Heart right ventricle (tissue), 16 donors: ENCODE data around the gene SART3. TPM values are rescaled to one million over a fixed set of nuclear protein-coding genes. Genes with fewer than 3 reads are reported as not detected.

Experiments
- ATAC-seq, 8 donors: fragments of 200-7000 bp; cut with Tn5 transposase; one replicate each; pipeline ENCODE4 v1.9.1; 2020; ENCODE audit warnings: mild to moderate bottlenecking in 8 of 8, moderate library complexity in 8 of 8, moderate number of reproducible peaks in 1 of 8
- DNase-seq, 2 donors: peaks; one replicate each; pipeline ENCODE4 v3.0.0-alpha.2; 2020
- H3K27ac ChIP-seq, 10 donors: fragments of 200-600 bp; sonication (generic) in 2 of 10; one replicate each; pipeline versions ENCODE4 v1.5.0 to v1.8.0; 2020 to 2022; ENCODE audit warnings: mild to moderate bottlenecking in 3 of 10
- H3K27me3 ChIP-seq, 7 donors: fragments of 200-600 bp; one replicate each; pipeline ENCODE4 v1.8.0; 2021 to 2022; ENCODE audit warnings: mild to moderate bottlenecking in 2 of 7
- H3K36me3 ChIP-seq, 9 donors: fragments of 200-600 bp; sonication (generic) in 1 of 9; one replicate each; pipeline versions ENCODE4 v1.5.0 to v1.8.0; 2020 to 2022; ENCODE audit warnings: mild to moderate bottlenecking in 2 of 9
- H3K4me1 ChIP-seq, 9 donors: fragments of 200-600 bp; sonication (generic) in 1 of 9; one replicate each; pipeline versions ENCODE4 v1.5.0 to v1.8.0; 2020 to 2022; ENCODE audit warnings: mild to moderate bottlenecking in 4 of 9
- H3K4me3 ChIP-seq, 10 donors: fragments of 200-600 bp; sonication (generic) in 2 of 10; one replicate each; pipeline versions ENCODE4 v1.5.0 to v1.8.0; 2020 to 2022; ENCODE audit warnings: mild to moderate bottlenecking in 7 of 10, moderate library complexity in 2 of 10
- H3K9me3 ChIP-seq, 11 donors: fragments of 200-600 bp in 10 of 11; sonication (generic) in 2 of 11; one replicate each; pipeline versions ENCODE4 v1.5.0 to v1.8.0; 2013 to 2022; ENCODE audit warnings: mild to moderate bottlenecking in 2 of 11, control low read depth in 1 of 11, moderate library complexity in 1 of 11
- CTCF ChIP-seq, 9 donors: fragments of 200-600 bp; sonication (generic) in 2 of 9; IDR thresholded peaks; one replicate each; pipeline versions ENCODE4 v1.5.0 to v1.8.0; 2021 to 2022; ENCODE audit warnings: antibody characterized with exemption in 9 of 9, mild to moderate bottlenecking in 5 of 9, moderate library complexity in 1 of 9
- WGBS, 2 donors: extraction: QIAGEN DNeasy Blood & Tissue Kit; methylation state at CpG; one replicate each; pipeline ENCODE4 v1.1.7; 2013; ENCODE audit warnings: inconsistent platforms in 1 of 2; 5-methylcytosine and 5-hydroxymethylcytosine counted together
- intact Hi-C, 10 donors: fragments of 100-400 bp; cut with DNase I; formaldehyde crosslinking; loops; one replicate each; pipeline versions ENCODE4 v1.11.1 to v1.14.2; 2022
- polyA plus RNA-seq, 2 donors: library from polyadenylated mRNA; stranded (reverse); fragments of 200-250 nt; gene quantifications; one replicate each; pipeline ENCODE4 v1.2.3, GENCODE V29; 2013
- total RNA-seq, 10 donors: library from RNA; stranded (reverse); fragmentation: NEBNext Ultra II Directional in 3 of 10; extraction: Animal tissue kit (Norgen Biotek cat#: 25700) in 3 of 10; gene quantifications; one replicate each; pipeline versions ENCODE4 v1.2.1 to v1.2.4, GENCODE V29; 2021 to 2023
- donor health status: Arrhythmogenic right ventricular cardiomyopathy.
- donor health status: ischemic (EF 13 %, LVEDD 7.1; RV severe dilation, severe dysfunction).
- donor health status: healthy with polysubstance abuse.
- donor health status: DM: no; HTN: yes; CAD: no.
- donor health status: DM: no; HTN: no; CAD: no.
- donor health status: ischemic (EF 25% LVEDD 6.9; RV normal size, moderate dysfunction).
- donor health status: ischemic (EF 25% LVEDD 5.7; RV mildly dilated, moderate dysfunction).
- donor health status: healthy.
- donor health status: DM: yes; HTN: yes; CAD: no.
- donor health status: Ischemic cardiomyopathy.
- donor health status: ischemic (EF 35%, LVEDD 5.7; RV mildly dilated, moderate dysfunction).
- donor health status: nonischemic (EF 11% LVEDD 7.7; RV severe dilation, severe dysfunction).
- donor health status: DM: yes; HTN: yes; CAD: no.
- donor health status: PGD.
- donor health status: ischemic (EF 29% LVEDD 5.4; RV normal size, mild dysfunction).
- donor health status: nonischemic (EF 23%, LVEDD 6.1; RV moderate dilation, normal function).

Gene SART3
- total and polyA plus RNA-seq, 12 donors = 13.5 to 38.0 (median 24.4) TPM

GRCh38 chr12:108598553-108599250 lies 37.7 kb upstream of the SART3 start:
- Histone ChIP-seq H3K4me3 (peak overlapping the region in 1 of 10 donors; percentile 43), H3K4me1 (no peaks in the 10 kb centered on the region), H3K9me3 (no peaks in the 10 kb centered on the region), H3K27ac (peak overlapping the region in 2 of 10 donors; percentile 41 to 57), H3K36me3 (no peaks in the 10 kb centered on the region), H3K27me3 (peaks cover 0 to 3% (median 0%) of the 10 kb centered on the region in 7 donors)
- no peak for TF ChIP-seq CTCF (IDR thresholded peaks at IDR 0.05)
- DNase-seq (no peak), ATAC-seq (no peak)
- intact Hi-C loops = no loop called here
- WGBS, 2 donors = 88 to 92% methylated on average over 11 of the region's 11 CpGs

GRCh38 chr12:108597559-108598471 lies 36.8 kb upstream of the SART3 start, which contains the start of gene TMEM119:
TMEM119 (minus strand) TSS chr12:108598084; CDS start chr12:108592383, 5,701 bp downstream.
- intact Hi-C loops = no loop called here
- H3K36me3 ChIP-seq = no peaks in the 10 kb centered on the region
- H3K27me3 ChIP-seq = peaks cover 0 to 3% (median 0%) of the 10 kb centered on the region in 7 donors
- no peaks in the 10 kb centered on the region for H3K4me1 ChIP-seq
- DNase-seq (peak in 1 of 2 donors; percentile 38), ATAC-seq (peak; percentile 49 to 77 (median 68))
- WGBS, 2 donors = 48% methylated on average over 25 to 27 of the region's 27 CpGs
- peak within 1 kb of the TSS in 7 of 10 donors; percentile 16 to 48 (median 40) for H3K4me3 ChIP-seq
- H3K27ac ChIP-seq = peak within 1 kb of the TSS in 2 of 10 donors; percentile 44 to 57
- TF ChIP-seq CTCF (IDR thresholded peaks at IDR 0.05) = no peak
- H3K9me3 ChIP-seq = no peaks in the 10 kb centered on the region

- intact Hi-C loops = no loop called here
- Histone ChIP-seq H3K27ac (peak overlapping the region in 2 of 10 donors; percentile 44 to 57), H3K36me3 (no peaks in the 10 kb centered on the region), H3K4me3 (peak overlapping the region in 7 of 10 donors; percentile 16 to 48 (median 40)), H3K4me1 (no peaks in the 10 kb centered on the region), H3K9me3 (no peaks in the 10 kb centered on the region), H3K27me3 (peaks cover 0 to 3% (median 0%) of the 10 kb centered on the region in 7 donors)
- no peak for TF ChIP-seq CTCF (IDR thresholded peaks at IDR 0.05)
- peak in 2 of 8 donors; percentile 3 to 5 for ATAC-seq
- no peak for DNase-seq
- WGBS, 2 donors = 53 to 55% methylated on average over 10 of the region's 10 CpGs
These were observed 36.0 kb upstream of the SART3 start for GRCh38 chr12:108596854-108597558.
